ENCODE measurements around the gene KCNAB2.

Gene KCNAB2

DNA sequence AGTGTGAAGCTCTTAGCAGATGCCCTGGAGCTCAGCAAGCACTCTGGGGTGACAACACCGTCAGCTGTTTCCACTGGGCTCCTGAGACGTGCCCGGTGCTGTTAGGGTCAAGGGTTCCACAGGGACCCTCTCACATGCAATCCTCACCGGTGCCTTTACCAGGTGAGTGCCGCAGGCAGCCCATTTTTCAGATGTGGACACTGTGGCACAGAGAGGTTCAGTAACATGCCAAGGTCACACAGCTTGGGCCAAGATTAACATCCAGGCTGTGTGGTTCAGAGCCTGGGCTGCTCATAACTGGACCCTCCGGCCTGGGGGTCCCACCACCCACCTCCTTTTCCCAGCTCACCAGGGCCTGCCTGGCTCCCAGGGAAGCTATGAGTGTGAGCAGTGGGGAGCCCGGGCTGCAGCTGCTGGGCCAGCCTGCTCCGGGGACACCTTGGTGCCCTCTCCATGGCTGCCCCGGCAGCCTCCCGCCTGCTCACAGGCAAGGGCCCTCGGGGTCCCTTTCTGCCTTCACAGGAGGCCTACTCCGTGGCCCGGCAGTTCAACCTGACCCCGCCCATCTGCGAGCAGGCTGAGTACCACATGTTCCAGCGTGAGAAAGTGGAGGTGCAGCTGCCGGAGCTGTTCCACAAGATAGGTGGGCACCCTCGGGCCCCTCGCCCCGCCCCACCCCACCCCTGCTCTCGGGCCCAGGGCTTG is 49.3 kb downstream of the KCNAB2 start:
- H3K4me3 ChIP-seq (ENCODE audit: low read length): no peak overlapping the region

DNA sequence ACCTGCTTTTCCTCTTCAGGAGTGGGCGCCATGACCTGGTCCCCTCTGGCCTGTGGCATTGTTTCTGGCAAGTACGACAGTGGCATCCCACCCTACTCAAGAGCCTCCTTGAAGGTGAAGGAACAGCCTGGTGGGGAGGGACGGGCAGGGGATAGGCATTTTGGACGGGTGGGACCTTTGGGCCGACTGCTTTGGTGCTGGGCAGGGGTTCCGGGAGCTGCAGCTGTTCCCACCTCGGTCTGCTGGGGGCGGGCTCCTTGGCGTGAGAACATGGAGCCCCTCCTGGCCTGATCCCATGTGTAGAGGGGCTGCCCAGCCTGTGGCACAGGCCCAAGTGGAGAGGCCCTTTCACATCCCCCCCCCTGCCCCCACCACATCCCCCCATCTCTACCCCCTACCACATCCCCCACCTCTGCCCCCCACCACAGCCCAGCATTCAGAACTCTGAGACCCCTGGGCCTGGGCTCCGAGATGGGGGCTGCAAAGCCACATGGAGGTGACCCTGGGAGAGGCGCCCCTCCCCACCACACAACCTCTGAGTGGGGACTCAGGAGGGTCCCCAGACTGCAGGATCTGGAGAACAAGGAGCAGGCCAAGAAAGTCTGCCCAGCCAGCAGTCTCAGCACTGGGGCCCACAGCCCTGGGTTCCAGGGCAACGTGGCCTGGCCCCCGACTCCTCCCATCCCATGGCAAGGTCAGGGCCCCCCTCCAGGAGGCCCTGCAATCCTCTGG is 50.0 kb downstream of the KCNAB2 start:
- no peak overlapping the region for H3K4me3 ChIP-seq (ENCODE audit: low read length)
- no peak for TF ChIP-seq ZNF274 (IDR thresholded peaks at IDR 0.05; ENCODE audit: low read depth, low read length)

More for the DNA sequence above, 49.3 kb downstream of the KCNAB2 start:
- TF ChIP-seq ZNF274 (IDR thresholded peaks at IDR 0.05; ENCODE audit: low read depth, low read length): no peak

DNA sequence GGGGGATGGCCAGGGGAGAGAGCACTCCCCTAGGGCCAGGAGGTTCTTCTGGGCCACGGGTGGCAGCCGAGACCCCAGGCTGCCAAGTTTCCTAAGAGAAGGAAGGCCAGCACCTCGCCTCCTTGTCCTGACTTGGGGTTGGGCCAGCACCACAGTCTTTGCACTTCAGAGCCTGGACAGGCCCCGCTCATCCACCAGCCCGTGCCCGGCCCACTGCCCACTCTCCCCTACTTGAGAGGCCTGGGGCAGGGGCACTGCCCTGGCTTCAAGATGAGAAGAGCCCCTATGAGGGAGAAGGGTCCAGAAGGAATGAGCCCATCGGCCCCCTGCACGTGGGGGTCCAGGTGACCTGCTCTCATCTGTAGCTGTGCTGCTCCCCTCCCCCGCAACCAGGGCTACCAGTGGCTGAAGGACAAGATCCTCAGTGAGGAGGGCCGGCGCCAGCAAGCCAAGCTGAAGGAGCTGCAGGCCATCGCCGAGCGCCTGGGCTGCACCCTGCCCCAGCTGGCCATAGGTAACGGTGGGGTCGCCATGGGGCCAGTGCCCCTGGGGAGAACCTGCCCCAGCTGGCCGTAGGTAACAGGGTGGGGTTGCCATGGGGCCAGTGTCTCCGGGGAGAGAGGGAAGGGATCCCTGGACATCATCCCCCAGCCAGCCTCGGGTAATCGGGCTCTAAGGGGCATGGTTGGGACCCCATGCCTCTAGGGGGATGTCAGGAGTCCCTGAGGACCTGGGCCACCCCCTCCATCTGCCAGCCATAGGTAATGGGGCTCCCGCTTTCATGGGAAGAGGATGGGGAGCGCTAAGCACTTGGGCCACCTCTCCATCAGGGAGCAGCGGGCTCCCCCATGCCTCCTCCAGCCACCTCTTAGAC is 50.8 kb downstream of the KCNAB2 start:
- no peak overlapping the region for H3K4me3 ChIP-seq (ENCODE audit: low read length)
- no peak for TF ChIP-seq ZNF274 (IDR thresholded peaks at IDR 0.05; ENCODE audit: low read depth, low read length)

DNA sequence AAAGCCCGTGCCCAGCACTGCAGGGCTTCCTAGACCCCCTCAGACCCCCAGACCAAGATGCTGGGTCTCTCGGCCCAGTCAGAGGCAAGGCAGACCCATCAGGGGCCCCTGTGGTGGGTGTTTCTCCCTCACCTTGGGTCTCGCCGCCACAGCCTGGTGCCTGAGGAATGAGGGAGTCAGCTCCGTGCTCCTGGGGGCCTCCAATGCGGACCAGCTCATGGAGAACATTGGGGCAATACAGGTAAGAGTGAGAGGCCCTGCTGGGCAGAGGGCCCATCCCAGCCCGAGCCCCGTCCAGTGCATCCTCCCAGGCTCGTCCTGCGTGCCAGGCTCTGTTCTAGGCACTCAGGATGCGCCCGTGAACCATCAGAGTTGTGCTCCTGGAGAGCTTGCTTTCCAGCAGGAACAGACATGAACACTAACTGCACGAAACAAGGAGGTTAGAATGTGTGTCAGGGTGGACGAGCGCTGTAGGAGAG is 51.5 kb downstream of the KCNAB2 start:
- no peak overlapping the region for H3K4me3 ChIP-seq (ENCODE audit: low read length)
- TF ChIP-seq ZNF274 (IDR thresholded peaks at IDR 0.05; ENCODE audit: low read depth, low read length): no peak

DNA sequence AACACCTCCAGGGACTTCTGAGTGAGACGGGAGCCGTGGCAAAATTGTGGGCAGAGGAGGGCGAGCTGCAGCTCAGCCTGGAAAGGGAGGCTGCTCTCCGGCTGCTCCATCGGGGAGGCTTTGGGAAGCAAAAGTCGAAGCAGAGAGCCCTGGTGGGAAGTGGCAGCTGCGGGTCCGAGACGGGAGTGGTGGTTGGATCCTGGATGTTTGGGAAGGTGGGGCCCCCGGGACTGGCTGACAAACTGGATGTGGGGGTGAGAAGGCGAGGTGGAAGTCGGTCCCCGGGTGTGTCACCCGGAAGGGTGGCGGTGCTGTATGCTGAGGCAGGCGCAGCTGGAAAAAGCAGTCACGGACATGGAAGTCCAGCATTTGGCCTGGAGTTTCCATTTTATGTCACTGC is 52.1 kb downstream of the KCNAB2 start:
- H3K4me3 ChIP-seq (ENCODE audit: low read length): no peak overlapping the region
- TF ChIP-seq ZNF274 (IDR thresholded peaks at IDR 0.05; ENCODE audit: low read depth, low read length): no peak

DNA sequence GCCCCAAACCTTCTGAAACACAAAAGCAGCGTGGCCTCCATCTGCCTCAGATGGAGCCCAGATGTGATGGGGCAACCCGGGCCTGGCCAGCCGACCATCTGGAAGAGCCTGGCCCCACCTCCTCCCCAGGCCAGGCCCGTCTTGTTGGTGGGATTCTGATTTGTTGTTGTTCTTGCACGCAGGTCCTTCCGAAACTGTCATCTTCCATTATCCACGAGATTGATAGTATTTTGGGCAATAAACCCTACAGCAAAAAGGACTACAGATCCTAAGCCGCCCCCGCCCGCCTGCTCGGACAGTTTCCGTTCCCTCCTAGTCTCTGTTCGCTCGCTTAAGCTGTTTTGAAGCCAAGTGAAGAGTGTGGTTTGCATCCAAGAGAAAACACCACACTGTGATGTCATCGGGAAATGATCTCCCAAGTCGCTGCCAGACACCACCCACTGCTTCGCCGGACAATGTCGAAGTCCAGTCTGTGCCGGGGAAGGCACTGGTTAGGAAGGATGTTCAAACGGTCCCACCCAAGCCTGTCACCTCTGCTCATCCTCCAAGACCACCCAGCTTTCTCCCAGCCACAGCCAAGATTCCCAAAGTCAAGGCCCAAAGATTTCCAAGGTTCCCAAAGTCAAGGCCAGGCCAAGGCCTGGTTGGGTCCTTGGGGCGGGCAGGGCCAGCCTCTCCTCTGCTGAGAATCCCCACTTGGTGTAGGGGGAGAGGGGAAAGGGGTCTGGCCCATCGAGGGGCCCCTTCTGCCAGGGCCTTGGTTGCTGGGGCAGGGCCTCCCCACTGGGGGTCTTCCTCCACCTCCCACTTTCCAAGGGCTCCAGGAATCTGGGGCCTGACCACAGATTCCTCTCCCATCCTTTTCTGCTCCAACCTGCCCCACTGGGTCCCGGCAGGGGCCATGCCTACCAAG is 52.9 kb downstream of the KCNAB2 start:
- H3K4me3 ChIP-seq (ENCODE audit: low read length): no peak overlapping the region
- TF ChIP-seq ZNF274 (IDR thresholded peaks at IDR 0.05; ENCODE audit: low read depth, low read length): no peak

DNA sequence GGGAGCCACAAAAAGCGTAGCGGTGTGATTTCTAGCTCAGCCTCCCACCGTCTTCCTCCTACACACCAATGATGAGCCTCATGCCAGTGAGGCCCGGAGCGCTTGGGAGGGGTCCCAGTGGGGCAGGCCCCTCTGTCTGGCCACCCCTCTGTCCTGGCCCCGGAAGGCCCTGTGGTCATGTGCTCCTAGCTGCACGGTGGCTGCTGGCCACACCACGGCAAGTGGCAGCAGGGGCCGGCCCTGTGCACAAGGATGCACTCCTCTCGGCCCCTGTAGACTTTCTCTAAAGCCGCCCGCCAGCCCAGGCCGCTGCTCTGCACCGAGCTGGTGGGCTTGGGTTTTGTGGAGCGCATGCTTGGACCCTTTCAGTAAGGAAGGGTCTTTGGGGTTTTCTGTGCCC is 53.6 kb downstream of the KCNAB2 start:
- TF ChIP-seq ZNF274 (IDR thresholded peaks at IDR 0.05; ENCODE audit: low read depth, low read length): no peak
- H3K4me3 ChIP-seq (ENCODE audit: low read length): no peak overlapping the region

DNA sequence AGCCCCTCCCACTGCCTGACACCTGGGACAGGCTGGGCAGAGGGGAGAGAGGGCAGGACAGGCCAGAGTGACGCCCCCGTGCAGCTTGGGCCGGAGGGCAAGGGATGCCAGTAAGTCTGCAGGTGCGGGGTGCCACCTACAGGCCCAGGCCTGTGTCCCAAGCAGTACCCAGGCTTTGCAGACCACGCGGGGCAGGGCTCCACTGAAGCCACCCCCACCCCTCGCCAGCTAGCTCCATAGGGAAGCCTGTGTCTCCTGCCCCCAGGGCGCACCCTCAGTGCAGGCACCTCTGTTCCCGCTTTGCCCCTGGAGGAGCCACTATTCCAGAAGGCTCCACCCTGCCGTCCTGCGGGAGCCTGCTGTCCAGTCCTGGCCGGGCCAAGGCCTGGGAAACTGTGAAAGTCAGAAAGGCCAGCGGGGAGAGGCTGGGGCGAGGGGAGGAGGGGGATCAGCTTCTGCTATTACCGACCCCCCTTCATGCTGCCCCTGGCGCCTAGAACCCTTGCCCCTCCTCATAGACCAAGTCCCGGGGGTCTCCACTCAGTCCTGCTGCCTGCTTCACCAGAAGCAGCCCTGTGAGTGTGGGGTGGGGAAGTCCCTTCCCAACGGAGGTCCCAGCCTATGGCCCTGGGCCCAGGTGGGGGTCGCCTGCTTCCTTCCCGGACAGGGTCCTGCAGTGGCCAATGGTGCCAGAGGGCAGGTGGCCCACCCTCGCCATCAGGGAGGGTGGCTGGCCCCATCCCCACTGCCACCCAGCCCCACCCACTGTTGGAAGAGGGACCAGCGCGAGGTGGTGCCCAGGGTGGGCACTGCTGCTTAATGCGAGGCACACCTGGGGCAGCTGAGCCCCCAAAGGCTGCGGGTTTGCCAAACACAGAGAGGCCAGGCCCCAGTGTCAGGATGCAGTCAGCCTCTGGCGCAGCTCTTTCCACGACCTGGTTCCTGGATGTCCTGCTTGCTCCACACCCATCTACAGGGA is 54.4 kb downstream of the KCNAB2 start:
- no peak overlapping the region for H3K4me3 ChIP-seq (ENCODE audit: low read length)
- no peak for TF ChIP-seq ZNF274 (IDR thresholded peaks at IDR 0.05; ENCODE audit: low read depth, low read length)

DNA sequence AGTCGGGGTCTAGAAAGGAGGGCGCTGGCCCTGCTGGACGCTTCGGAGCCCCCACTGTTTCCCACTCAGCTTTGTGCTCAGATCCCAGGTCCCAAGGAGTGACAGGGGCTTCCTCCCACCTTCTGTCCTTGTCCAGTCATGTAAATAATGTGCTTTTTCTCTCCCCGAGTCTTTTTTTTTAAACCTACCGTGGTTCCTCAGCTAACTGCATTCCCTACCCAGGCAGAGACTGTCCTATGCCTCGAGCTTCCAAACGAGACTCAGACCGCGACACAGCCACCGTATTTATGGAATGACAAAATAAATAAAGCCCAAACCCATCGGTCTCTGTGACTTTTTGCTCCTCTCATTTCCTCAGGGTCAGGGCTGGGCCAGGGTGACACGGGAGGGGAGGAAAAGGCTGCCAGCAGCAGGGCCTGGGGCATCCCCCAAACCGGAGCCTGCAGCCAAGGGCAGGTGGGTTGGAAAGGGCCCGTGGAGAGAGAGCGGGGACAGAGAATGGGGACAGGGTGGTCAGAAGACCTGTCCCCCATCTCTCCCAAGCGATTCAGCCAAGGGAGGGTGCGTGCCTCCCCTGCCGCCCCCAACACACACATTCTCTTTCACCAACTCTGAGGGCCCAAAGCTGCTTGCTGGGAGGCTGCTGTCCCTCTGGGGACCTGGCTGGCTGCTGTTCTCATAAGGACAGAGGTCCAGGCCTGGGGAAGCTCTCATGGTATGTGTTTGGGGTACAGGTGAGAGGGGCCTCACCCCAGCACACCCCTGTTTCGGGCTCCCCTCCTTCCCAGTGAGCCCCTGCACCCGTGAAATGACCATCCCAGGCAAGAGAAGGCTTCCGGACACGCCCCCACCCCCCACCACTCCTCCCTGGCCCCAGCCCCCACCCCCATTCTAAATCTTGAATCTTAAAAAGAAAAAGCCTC is 55.4 kb downstream of the KCNAB2 start:
- no peak for TF ChIP-seq ZNF274 (IDR thresholded peaks at IDR 0.05; ENCODE audit: low read depth, low read length)
- no peak overlapping the region for H3K4me3 ChIP-seq (ENCODE audit: low read length)

DNA sequence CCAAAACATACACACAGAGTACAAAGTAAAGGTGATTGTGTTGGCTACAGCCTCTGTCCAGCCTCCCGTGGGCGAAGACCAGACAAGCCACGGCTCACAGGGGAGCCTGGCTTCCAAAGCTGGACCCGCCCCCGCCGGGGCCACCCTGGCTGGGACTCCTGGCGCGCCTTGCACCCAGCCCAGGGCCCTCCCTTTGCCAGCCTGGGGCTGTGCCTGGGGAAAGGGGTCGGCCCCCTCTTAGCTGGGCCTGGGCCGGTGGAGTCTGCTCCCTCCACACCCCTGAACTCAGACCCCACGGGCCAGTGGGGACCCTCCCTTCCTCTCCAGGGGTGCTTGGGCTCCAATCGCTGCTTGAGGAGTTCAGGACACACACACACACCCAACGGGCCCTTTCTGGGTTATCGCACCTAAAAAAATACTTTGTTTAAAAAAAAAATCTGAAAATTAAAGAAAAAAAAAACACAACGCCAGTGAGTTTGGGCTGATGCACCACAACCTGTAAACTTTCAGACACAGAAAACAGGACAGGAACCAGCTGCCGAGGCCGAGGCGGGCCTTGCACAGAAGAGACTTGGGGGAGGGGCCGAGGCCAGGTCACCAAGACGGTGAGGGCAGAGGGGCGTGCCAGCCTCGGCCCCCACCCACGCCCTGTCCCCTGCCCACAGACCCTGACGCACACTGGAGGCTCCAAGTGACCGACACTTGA is 56.3 kb downstream of the KCNAB2 start:
- H3K4me3 ChIP-seq (ENCODE audit: low read length): no peak overlapping the region
- TF ChIP-seq ZNF274 (IDR thresholded peaks at IDR 0.05; ENCODE audit: low read depth, low read length): no peak

DNA sequence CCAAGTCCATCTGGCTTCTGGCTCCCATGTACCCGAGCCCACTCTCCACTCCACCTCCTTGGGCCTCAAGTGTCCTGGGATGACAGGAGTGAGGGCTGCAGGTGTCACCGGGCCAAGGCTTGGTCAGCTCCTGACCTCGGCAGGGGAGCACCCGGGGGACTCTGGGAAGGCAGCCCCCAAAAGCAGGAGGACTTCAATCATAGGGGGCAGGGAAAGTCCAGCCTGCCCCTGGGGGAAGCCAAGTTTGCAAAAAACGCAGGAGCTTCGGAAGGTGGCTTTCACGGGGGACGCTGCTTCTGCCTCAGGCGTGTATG is 56.8 kb downstream of the KCNAB2 start:
- H3K4me3 ChIP-seq (ENCODE audit: low read length): no peak overlapping the region
- no peak for TF ChIP-seq ZNF274 (IDR thresholded peaks at IDR 0.05; ENCODE audit: low read depth, low read length)
